Measurements from ENCODE around the gene ZNF285.

GRCh38 chr19:44401139-44402115 lies at the start of gene ZNF285:
- no peak for TF ChIP-seq CTCF (conservative IDR thresholded peaks at IDR 0.05)
- TF ChIP-seq EZH2 (IDR thresholded peaks at IDR 0.05; ENCODE audit: low read depth): no peak

Measured in PC-9 (cell line).